ENCODE data around the gene CYP27A1. TPM values are rescaled to one million over a fixed set of nuclear protein-coding genes. Genes with fewer than 3 reads are reported as not detected.

The CYP27A1 gene
- total and polyA plus RNA-seq, 2 of the 8 experiments (the other 6 are each of a cell fraction or from before 2014, with no cell fraction given): 5.4 to 14.7 TPM

- Histone ChIP-seq H2BK12ac (ENCODE audit: low read depth, low read length) (no peak overlapping the region), H4K5ac (ENCODE audit: insufficient read length, low read depth, low read length) (no peak overlapping the region), H4K91ac (replicated peaks; ENCODE audit: insufficient read length, low read length) (no peak overlapping the region), H3K27ac (ENCODE audit: low read depth, low read length) (no peak overlapping the region), H2AK5ac (ENCODE audit: low read depth, low read length) (no peak overlapping the region), H2BK15ac (ENCODE audit: low read length) (no peak overlapping the region), H3K4me2 (ENCODE audit: insufficient read depth in 1 of 2, low read depth in 2 of 2, low read length in 2 of 2) (no peak overlapping the region), H2BK5ac (ENCODE audit: low read depth, low read length) (no peak overlapping the region), H3K27me3 (replicated peaks in 1 of 4; ENCODE audit: control insufficient read depth in 3 of 4, extremely low read depth in 1 of 4, insufficient read depth in 3 of 4, low read length in 3 of 4) (no peaks in the 10 kb centered on the region; a peak in 1 of 7 replicates), H3K18ac (ENCODE audit: extremely low read depth, low read length) (no peak overlapping the region), H3K9ac (replicated peaks in 1 of 4; ENCODE audit: extremely low read depth in 1 of 4, low read depth in 3 of 4, low read length in 3 of 4) (no peak overlapping the region), H3K23me2 (ENCODE audit: low read depth, low read length) (no peaks in the 10 kb centered on the region), H3K9me3 (ENCODE audit: insufficient read depth in 2 of 2, low read depth in 1 of 2, low read length in 1 of 2) (no peaks in the 10 kb centered on the region), H3K36me3 (ENCODE audit: control insufficient read depth in 2 of 4, insufficient read depth in 4 of 4, low read length in 3 of 4) (no peaks in the 10 kb centered on the region), H3K79me2 (ENCODE audit: control insufficient read depth in 1 of 2, insufficient read depth in 2 of 2, low read length in 2 of 2) (no peaks in the 10 kb centered on the region), H4K8ac (ENCODE audit: extremely low read depth, insufficient read depth, low read length) (no peak overlapping the region), H3K4ac (replicated peaks; ENCODE audit: insufficient read length, low read depth, low read length) (no peak overlapping the region), H3K4me3 (ENCODE audit: extremely low read depth in 1 of 4, insufficient read depth in 2 of 4, low read depth in 3 of 4, low read length in 4 of 4) (no peak overlapping the region), H2AFZ (ENCODE audit: low read length) (no peak overlapping the region), H4K20me1 (replicated peaks in 1 of 2; ENCODE audit: control insufficient read depth in 1 of 2, insufficient read depth in 2 of 2, low read length in 2 of 2) (no peaks in the 10 kb centered on the region), H3K79me1 (ENCODE audit: low read depth, low read length) (no peaks in the 10 kb centered on the region), H3K23ac (ENCODE audit: insufficient read length) (no peak overlapping the region), H3K4me1 (replicated peaks in 1 of 4; ENCODE audit: control insufficient read depth in 3 of 4, insufficient read depth in 4 of 4, low read length in 3 of 4) (peaks cover 0 to 3% (median 0%) of the 10 kb centered on the region in 4 experiments; a peak in 1 of 7 replicates), H3K56ac (replicated peaks; ENCODE audit: insufficient read length, low read depth, low read length) (no peak overlapping the region), H3K14ac (ENCODE audit: insufficient read length) (no peak overlapping the region), H2BK20ac (ENCODE audit: low read length) (no peak overlapping the region), H2BK120ac (replicated peaks; ENCODE audit: low read depth, low read length) (no peak overlapping the region)
- POLR2A ChIA-PET (ENCODE audit: partially characterized antibody): no interaction called here
- no peak for TF ChIP-seq MAX (IDR thresholded peaks at IDR 0.05)
- TF ChIP-seq TAF1 (IDR thresholded peaks at IDR 0.05; ENCODE audit: low read depth, low read length): no peak
- TF ChIP-seq BCL11A (IDR thresholded peaks at IDR 0.05; ENCODE audit: low read depth in 2 of 2, low read length in 2 of 2): no peak
- TF ChIP-seq SP4 (IDR thresholded peaks at IDR 0.05; ENCODE audit: low read length): no peak
- no peak for TF ChIP-seq EP300 (IDR thresholded peaks at IDR 0.05; ENCODE audit: borderline replicate concordance in 1 of 2, low read depth in 2 of 2, low read length in 2 of 2)
- no peak for TF ChIP-seq SAP30 (IDR thresholded peaks at IDR 0.05; ENCODE audit: insufficient read depth, insufficient replicate concordance, low read length)
- TF ChIP-seq ATF2 (IDR thresholded peaks at IDR 0.05; ENCODE audit: low read length): no peak
- no peak for TF ChIP-seq RBBP5 (IDR thresholded peaks at IDR 0.05; ENCODE audit: borderline replicate concordance, low read depth, low read length)
- no peak for TF ChIP-seq NANOG (IDR thresholded peaks at IDR 0.05; ENCODE audit: insufficient read depth, low read depth, low read length, poor library complexity, severe bottlenecking)
- TF ChIP-seq MAFK (IDR thresholded peaks at IDR 0.05; ENCODE audit: low read depth, low read length): no peak
- TF ChIP-seq SIN3A (conservative IDR thresholded peaks at IDR 0.05 in 1 of 2, IDR thresholded peaks at IDR 0.05 in 1 of 2; ENCODE audit: low read depth in 1 of 2, low read length in 2 of 2): no peak
- WGBS, 2 experiments (ENCODE audit: extremely low coverage in 1 of 2, insufficient coverage in 1 of 2, insufficient read length in 1 of 2, insufficient replicate concordance in 2 of 2, low coverage in 1 of 2, low lambda C conversion rate in 2 of 2, missing lambda C conversion rate in 1 of 2): 87% methylated on average over 4 of the region's 4 CpGs; no CpG with 5 or more reads in 1 of the 2 experiments
- FAIRE-seq: no peak
- CTCF ChIA-PET (ENCODE audit: partially characterized antibody): interaction anchor here (0.6 to 2.8 kb wide), 6 partner anchors 9 to 118 kb away, joined by 3 to 15 read pairs (median 3); no protein-coding TSS in a partner anchor
- no peak for DNase-seq (ENCODE audit: low read depth in 1 of 2, low spot score in 2 of 2)
These were observed 57.5 kb downstream of the CYP27A1 start for GRCh38 chr2:218839430-218839829.
